ENCODE measurements around the gene POLG2. TPM values are rescaled to one million over a fixed set of nuclear protein-coding genes. Genes with fewer than 3 reads are reported as not detected.

Gene POLG2
- total RNA-seq, 1 donor from 2014 or later = 9.7 TPM

GRCh38 chr17:64428406-64428805 is 68.4 kb downstream of the POLG2 start:
- Histone ChIP-seq H3K9me3 (replicated peaks) (no peaks in the 10 kb centered on the region), H3K4me1 (no peaks in the 10 kb centered on the region), H3K4me3 (no peak overlapping the region), H3K27me3 (ENCODE audit: low read depth) (peaks cover 44% of the 10 kb centered on the region), H3K36me3 (no peaks in the 10 kb centered on the region), H3K27ac (replicated peaks) (no peak overlapping the region)
- DNase-seq = no peak
- intact Hi-C loops (cut with micrococcal nuclease) = no loop called here
- TF ChIP-seq, protein P1, sequence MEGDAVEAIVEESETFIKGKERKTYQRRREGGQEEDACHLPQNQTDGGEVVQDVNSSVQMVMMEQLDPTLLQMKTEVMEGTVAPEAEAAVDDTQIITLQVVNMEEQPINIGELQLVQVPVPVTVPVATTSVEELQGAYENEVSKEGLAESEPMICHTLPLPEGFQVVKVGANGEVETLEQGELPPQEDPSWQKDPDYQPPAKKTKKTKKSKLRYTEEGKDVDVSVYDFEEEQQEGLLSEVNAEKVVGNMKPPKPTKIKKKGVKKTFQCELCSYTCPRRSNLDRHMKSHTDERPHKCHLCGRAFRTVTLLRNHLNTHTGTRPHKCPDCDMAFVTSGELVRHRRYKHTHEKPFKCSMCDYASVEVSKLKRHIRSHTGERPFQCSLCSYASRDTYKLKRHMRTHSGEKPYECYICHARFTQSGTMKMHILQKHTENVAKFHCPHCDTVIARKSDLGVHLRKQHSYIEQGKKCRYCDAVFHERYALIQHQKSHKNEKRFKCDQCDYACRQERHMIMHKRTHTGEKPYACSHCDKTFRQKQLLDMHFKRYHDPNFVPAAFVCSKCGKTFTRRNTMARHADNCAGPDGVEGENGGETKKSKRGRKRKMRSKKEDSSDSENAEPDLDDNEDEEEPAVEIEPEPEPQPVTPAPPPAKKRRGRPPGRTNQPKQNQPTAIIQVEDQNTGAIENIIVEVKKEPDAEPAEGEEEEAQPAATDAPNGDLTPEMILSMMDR (IDR thresholded peaks at IDR 0.05; ENCODE audit: borderline replicate concordance) = no peak

Small RNA genes within 50 kb of the gene (microRNA-seq; reads per million reads assigned to microRNA genes)
- gene MIR3064 (1.6 reads per million), gene MIR5047 (not detected)

Other genes with a start within 250 kb of the POLG2 start
- gene TEX2, start 233.8 kb downstream of the POLG2 start, total RNA-seq = 58.0 TPM
- gene PECAM1, start 106.2 kb downstream of the POLG2 start, total RNA-seq = 106 TPM
- gene MILR1, start 47.9 kb downstream of the POLG2 start, total RNA-seq = 2.5 TPM
- 326 TPM for gene DDX5, start 9.2 kb upstream of the POLG2 start, total RNA-seq
- 10.1 TPM for gene CEP95, start 9.9 kb upstream of the POLG2 start, total RNA-seq
- 11.5 TPM for gene SMURF2, start 165.3 kb upstream of the POLG2 start, total RNA-seq